IPS-NIHi7 (cell line): ENCODE data around the gene MRGPRE.

ENCODE experiments used
- DNase-seq: peaks from one replicate; pipeline ENCODE4 v3.0.0; 2012; ENCODE audit warnings: mixed read lengths; ENCODE audit errors: extremely low spot score

The MRGPRE gene

GRCh38 chr11:3178349-3178748, 53.9 kb downstream of the MRGPRE start:
- no peak for DNase-seq

- DNase-seq: no peak
Observed at GRCh38 chr11:3177931-3178330, 54.3 kb downstream of the MRGPRE start.
